Activated CD8-positive, alpha-beta memory T cell treated with anti-CD3 and anti-CD28 coated beads, Interleukin-2, amount 10 ng/mL, durations not matched to agents 7 days and 5 days (primary cell): ENCODE data around the gene PRIM2. TPM values are rescaled to one million over a fixed set of nuclear protein-coding genes. Genes with fewer than 3 reads are reported as not detected.
"Not testable (repeated sequence)": the region's sequence is repeated elsewhere in the genome, so short reads cannot be mapped to it uniquely, and the experiment has no call there.

Source experiments
- ATAC-seq: fragments of 150-1000 bp; cut with Tn5 transposase; one replicate; pipeline ENCODE4 v1.10.0; 2021; ENCODE audit warnings: moderate library complexity
- CTCF ChIA-PET: fragments of 350-600 bp; sonication (Branson Sonifier 250); formaldehyde crosslinking; loops from one replicate; lab custom pipeline; 2021; ENCODE audit warnings: antibody characterized with exemption; lab: Charles Lee
- DNase-seq: peaks from one replicate; pipeline ENCODE4 v3.0.0-alpha.2; 2020
- H3K27ac Mint-ChIP-seq: one replicate; pipeline ENCODE4 v1.8.0; 2021; ENCODE audit warnings: mild to moderate bottlenecking, mixed read lengths
- H3K27me3 Mint-ChIP-seq: one replicate; pipeline ENCODE4 v1.8.0; 2021; ENCODE audit warnings: mixed read lengths
- H3K36me3 Mint-ChIP-seq: one replicate; pipeline ENCODE4 v1.8.0; 2021; ENCODE audit warnings: mild to moderate bottlenecking, mixed read lengths
- H3K4me1 Mint-ChIP-seq: one replicate; pipeline ENCODE4 v1.8.0; 2021; ENCODE audit warnings: mixed read lengths
- H3K4me3 Mint-ChIP-seq: one replicate; pipeline ENCODE4 v1.8.0; 2021; ENCODE audit warnings: mild to moderate bottlenecking, moderate library complexity, mixed read lengths
- H3K9me3 Mint-ChIP-seq: one replicate; pipeline ENCODE4 v1.8.0; 2022; ENCODE audit warnings: low read depth, mixed read lengths
- total RNA-seq, 2 experiments: library from RNA; stranded (reverse); gene quantifications; one replicate each; pipeline ENCODE4 v1.2.3, GENCODE V29; 2021

The PRIM2 gene
- total RNA-seq, 2 experiments from 2014 or later = 36.2 to 42.8 TPM

GRCh38 chr6:57481121-57481520 is 163.7 kb downstream of the PRIM2 start:
- peaks cover 12% of the 10 kb centered on the region for H3K36me3 Mint-ChIP-seq
- ATAC-seq, H3K4me3 Mint-ChIP-seq, H3K9me3 Mint-ChIP-seq, H3K27me3 Mint-ChIP-seq, DNase-seq, H3K4me1 Mint-ChIP-seq, CTCF ChIA-PET, H3K27ac Mint-ChIP-seq: not testable (repeated sequence)

GRCh38 chr6:57482471-57482870 is 165.0 kb downstream of the PRIM2 start:
- H3K4me1 Mint-ChIP-seq, H3K9me3 Mint-ChIP-seq, H3K27me3 Mint-ChIP-seq, ATAC-seq, DNase-seq, H3K27ac Mint-ChIP-seq, CTCF ChIA-PET, H3K4me3 Mint-ChIP-seq: not testable (repeated sequence)
- peaks cover 12% of the 10 kb centered on the region for H3K36me3 Mint-ChIP-seq

- H3K27me3 Mint-ChIP-seq, H3K4me3 Mint-ChIP-seq, H3K9me3 Mint-ChIP-seq, H3K27ac Mint-ChIP-seq, DNase-seq, ATAC-seq, CTCF ChIA-PET, H3K36me3 Mint-ChIP-seq, H3K4me1 Mint-ChIP-seq: not testable (repeated sequence)
These were observed 169.2 kb downstream of the PRIM2 start for GRCh38 chr6:57486494-57487081.

- H3K27me3 Mint-ChIP-seq, CTCF ChIA-PET, H3K4me3 Mint-ChIP-seq, H3K9me3 Mint-ChIP-seq, H3K4me1 Mint-ChIP-seq, ATAC-seq, H3K27ac Mint-ChIP-seq, DNase-seq, H3K36me3 Mint-ChIP-seq: not testable (repeated sequence)
These were observed 171.1 kb downstream of the PRIM2 start for GRCh38 chr6:57488551-57488950.

GRCh38 chr6:57489887-57490286 is 172.5 kb downstream of the PRIM2 start:
- H3K27ac Mint-ChIP-seq, ATAC-seq, H3K36me3 Mint-ChIP-seq, H3K27me3 Mint-ChIP-seq, H3K9me3 Mint-ChIP-seq, H3K4me1 Mint-ChIP-seq, CTCF ChIA-PET, DNase-seq, H3K4me3 Mint-ChIP-seq: not testable (repeated sequence)

GRCh38 chr6:57491795-57492194 is 174.4 kb downstream of the PRIM2 start:
- H3K4me3 Mint-ChIP-seq, H3K36me3 Mint-ChIP-seq, ATAC-seq, H3K27me3 Mint-ChIP-seq, DNase-seq, H3K27ac Mint-ChIP-seq, H3K4me1 Mint-ChIP-seq, CTCF ChIA-PET, H3K9me3 Mint-ChIP-seq: not testable (repeated sequence)

- ATAC-seq, DNase-seq, H3K9me3 Mint-ChIP-seq, H3K36me3 Mint-ChIP-seq, H3K27me3 Mint-ChIP-seq, H3K27ac Mint-ChIP-seq, CTCF ChIA-PET, H3K4me3 Mint-ChIP-seq, H3K4me1 Mint-ChIP-seq: not testable (repeated sequence)
These were observed 178.8 kb downstream of the PRIM2 start for GRCh38 chr6:57496251-57496650.

- CTCF ChIA-PET, H3K4me3 Mint-ChIP-seq: not testable (repeated sequence)
These were observed 183.1 kb downstream of the PRIM2 start for GRCh38 chr6:57500368-57501021.

GRCh38 chr6:57502387-57502786 is 185.0 kb downstream of the PRIM2 start:
- ATAC-seq, H3K4me1 Mint-ChIP-seq, H3K27ac Mint-ChIP-seq, DNase-seq, H3K4me3 Mint-ChIP-seq, H3K36me3 Mint-ChIP-seq, CTCF ChIA-PET, H3K9me3 Mint-ChIP-seq, H3K27me3 Mint-ChIP-seq: not testable (repeated sequence)

More at GRCh38 chr6:57500368-57501021, 183.1 kb downstream of the PRIM2 start:
- not testable (repeated sequence) for DNase-seq, H3K4me1 Mint-ChIP-seq, H3K36me3 Mint-ChIP-seq, H3K27ac Mint-ChIP-seq, H3K27me3 Mint-ChIP-seq, ATAC-seq, H3K9me3 Mint-ChIP-seq

- H3K4me1 Mint-ChIP-seq, H3K4me3 Mint-ChIP-seq, ATAC-seq, H3K27me3 Mint-ChIP-seq, DNase-seq, H3K9me3 Mint-ChIP-seq, H3K27ac Mint-ChIP-seq, CTCF ChIA-PET, H3K36me3 Mint-ChIP-seq: not testable (repeated sequence)
These were observed 187.8 kb downstream of the PRIM2 start for GRCh38 chr6:57505251-57505650.

GRCh38 chr6:57510390-57510789 is 193.0 kb downstream of the PRIM2 start:
- H3K27ac Mint-ChIP-seq, H3K27me3 Mint-ChIP-seq, DNase-seq, ATAC-seq, H3K4me3 Mint-ChIP-seq, H3K36me3 Mint-ChIP-seq, CTCF ChIA-PET, H3K9me3 Mint-ChIP-seq, H3K4me1 Mint-ChIP-seq: not testable (repeated sequence)

GRCh38 chr6:57515171-57515570 is 197.7 kb downstream of the PRIM2 start:
- CTCF ChIA-PET, H3K9me3 Mint-ChIP-seq, H3K27me3 Mint-ChIP-seq, H3K36me3 Mint-ChIP-seq, H3K4me1 Mint-ChIP-seq, H3K4me3 Mint-ChIP-seq, H3K27ac Mint-ChIP-seq, ATAC-seq, DNase-seq: not testable (repeated sequence)

- H3K27ac Mint-ChIP-seq, ATAC-seq, H3K36me3 Mint-ChIP-seq, CTCF ChIA-PET, H3K4me3 Mint-ChIP-seq, H3K9me3 Mint-ChIP-seq, H3K4me1 Mint-ChIP-seq, DNase-seq, H3K27me3 Mint-ChIP-seq: not testable (repeated sequence)
These were observed 198.4 kb downstream of the PRIM2 start for GRCh38 chr6:57515845-57516244.

GRCh38 chr6:57516776-57517175 is 199.3 kb downstream of the PRIM2 start:
- H3K27me3 Mint-ChIP-seq, H3K27ac Mint-ChIP-seq, H3K9me3 Mint-ChIP-seq, CTCF ChIA-PET, H3K36me3 Mint-ChIP-seq, H3K4me3 Mint-ChIP-seq, ATAC-seq, DNase-seq, H3K4me1 Mint-ChIP-seq: not testable (repeated sequence)
